Fibroblast of the aortic adventitia (primary cell): ENCODE data around the gene LRRC14B. TPM values are rescaled to one million over a fixed set of nuclear protein-coding genes. Genes with fewer than 3 reads are reported as not detected.

Source experiments
- DNase-seq: peaks from one replicate; pipeline ENCODE4 v3.0.0-alpha.2; 2010; ENCODE audit warnings: low read depth
- H3K4me3 ChIP-seq: 2 replicates; pipeline ENCODE4 v1.5.1; 2011; ENCODE audit warnings: low read depth, mild to moderate bottlenecking, control low read depth, low read length, moderate library complexity
- total RNA-seq: library from RNA; depleted of rRNA; stranded (reverse); fragments of >200 nt; gene quantifications from 2 replicates; pipeline ENCODE4 v1.2.3, GENCODE V29; 2012; ENCODE audit warnings: low replicate concordance
- TF ChIP-seq, protein P1 (sequence below): IDR thresholded peaks from 2 replicates; pipeline ENCODE4 v1.5.1; 2011; ENCODE audit warnings: mild to moderate bottlenecking, low read length, control low read depth, inconsistent platforms; ENCODE audit not compliant: insufficient read depth

The LRRC14B gene
- total RNA-seq, 1 donor, result not detected

DNA sequence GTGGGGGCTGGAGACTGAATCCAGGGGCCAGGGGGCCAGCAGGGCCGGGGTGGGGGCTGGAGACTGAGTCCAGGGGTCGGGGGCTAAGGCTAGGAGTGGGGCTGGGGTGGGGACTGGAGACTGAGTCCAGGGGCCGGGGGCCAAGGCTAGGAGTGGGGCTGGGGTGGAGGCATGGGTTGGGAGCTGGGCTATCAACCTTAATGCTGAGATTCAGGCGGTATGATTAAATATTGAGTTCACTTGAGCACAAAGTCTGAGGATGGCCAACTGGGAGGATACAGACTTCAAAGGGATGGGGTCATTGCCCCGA, 17.0 kb upstream of the LRRC14B start:
- TF ChIP-seq, protein P1, sequence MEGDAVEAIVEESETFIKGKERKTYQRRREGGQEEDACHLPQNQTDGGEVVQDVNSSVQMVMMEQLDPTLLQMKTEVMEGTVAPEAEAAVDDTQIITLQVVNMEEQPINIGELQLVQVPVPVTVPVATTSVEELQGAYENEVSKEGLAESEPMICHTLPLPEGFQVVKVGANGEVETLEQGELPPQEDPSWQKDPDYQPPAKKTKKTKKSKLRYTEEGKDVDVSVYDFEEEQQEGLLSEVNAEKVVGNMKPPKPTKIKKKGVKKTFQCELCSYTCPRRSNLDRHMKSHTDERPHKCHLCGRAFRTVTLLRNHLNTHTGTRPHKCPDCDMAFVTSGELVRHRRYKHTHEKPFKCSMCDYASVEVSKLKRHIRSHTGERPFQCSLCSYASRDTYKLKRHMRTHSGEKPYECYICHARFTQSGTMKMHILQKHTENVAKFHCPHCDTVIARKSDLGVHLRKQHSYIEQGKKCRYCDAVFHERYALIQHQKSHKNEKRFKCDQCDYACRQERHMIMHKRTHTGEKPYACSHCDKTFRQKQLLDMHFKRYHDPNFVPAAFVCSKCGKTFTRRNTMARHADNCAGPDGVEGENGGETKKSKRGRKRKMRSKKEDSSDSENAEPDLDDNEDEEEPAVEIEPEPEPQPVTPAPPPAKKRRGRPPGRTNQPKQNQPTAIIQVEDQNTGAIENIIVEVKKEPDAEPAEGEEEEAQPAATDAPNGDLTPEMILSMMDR, result no peak
- H3K4me3 ChIP-seq, result no peak overlapping the region
- DNase-seq, result no peak

DNA sequence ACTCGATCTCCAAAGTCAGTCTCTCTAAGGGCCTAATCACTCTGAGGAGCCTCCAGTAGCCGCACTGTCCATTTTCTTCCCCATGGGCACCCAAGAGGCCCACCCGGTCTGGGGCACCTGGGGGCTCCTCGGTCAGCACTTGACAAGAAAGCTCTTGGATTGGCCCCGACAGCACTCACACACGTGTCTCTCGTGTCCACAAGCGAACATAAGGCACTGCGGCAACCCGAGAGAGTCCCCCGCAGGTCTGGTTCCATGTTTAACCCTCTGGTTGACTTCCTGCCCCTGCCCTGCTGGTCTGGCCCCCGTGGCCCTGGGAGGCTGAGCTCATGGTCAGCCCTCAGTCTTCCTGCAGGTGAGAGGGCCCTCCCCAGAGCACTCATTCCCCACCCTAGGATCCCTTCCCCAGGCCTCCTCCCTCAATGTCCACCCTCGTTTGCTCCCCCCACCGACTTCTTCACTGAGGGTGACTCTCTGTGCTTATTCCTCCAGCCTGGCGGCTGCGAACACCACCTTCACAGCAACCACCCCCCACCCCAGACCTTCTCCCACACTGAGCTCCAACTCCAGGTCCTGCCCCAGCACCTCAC, 16.3 kb upstream of the LRRC14B start:
- H3K4me3 ChIP-seq, result no peak overlapping the region
- TF ChIP-seq, protein P1, result no peak
- no peak for DNase-seq

DNA sequence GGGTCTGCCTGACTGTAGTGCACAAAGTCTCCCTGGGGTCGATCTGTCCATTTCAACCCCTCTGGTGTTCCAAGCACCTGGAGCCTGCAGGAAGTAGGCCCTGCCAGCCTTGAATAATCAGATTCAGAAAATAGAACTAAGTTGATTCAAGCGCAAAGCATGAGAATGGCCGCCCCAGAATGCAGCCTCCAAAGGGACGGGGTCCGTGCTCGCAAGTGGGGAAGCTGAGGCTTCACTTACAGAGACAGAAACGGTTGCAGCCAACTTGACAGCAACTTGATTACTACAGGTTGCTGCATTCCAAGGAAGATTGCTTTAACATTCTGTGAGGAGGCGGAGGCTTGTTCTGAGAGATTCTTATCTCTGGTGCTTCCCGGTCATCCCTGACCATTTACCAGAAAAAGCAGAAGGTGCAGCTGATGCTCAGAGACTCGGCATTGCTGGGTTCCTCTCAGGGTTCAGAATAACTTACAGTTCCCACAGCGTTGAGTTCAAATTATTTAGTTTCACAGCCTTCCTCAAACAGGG, 14.9 kb upstream of the LRRC14B start:
- DNase-seq, result no peak
- TF ChIP-seq, protein P1, result no peak
- H3K4me3 ChIP-seq, result no peak overlapping the region

DNA sequence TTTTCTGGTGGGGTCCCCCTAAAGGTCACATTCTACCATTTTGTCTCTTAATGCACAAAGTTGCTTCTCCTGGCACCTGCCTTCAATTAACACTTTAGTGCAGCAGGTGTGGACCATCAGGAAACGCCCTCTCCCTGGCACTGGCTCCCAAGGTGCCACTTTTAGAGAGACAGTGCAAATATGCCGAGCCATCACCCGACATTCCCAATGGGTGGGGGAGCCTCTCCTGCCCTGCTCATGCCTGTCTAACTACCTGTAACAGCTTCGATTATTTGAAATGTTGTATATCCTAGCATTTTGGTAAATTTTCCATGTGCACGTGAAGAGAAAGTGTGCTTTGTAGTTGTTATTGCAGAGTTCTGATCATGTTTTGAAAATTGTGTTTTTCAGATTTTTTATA, 13.2 kb upstream of the LRRC14B start:
- no peak overlapping the region for H3K4me3 ChIP-seq
- TF ChIP-seq, protein P1, result no peak
- no peak for DNase-seq

DNA sequence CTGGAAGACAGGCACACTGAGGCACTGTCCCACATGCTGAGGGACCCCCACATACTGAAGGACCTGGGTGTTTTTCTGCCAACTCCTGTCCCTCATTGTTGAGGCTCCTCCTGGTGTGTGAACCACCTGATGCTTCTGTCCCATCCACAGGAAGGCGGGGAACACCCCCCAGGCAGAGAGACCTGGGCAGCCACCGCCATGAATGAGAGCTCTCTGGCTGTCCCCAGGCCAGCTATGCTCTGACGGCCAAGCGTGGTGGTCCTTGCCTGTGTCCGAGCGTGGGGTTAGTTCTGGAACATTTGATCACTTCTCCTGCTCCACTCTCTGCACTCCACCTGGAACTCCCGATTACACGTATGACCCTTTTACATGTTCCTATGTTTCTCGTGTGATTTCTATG, 11.9 kb upstream of the LRRC14B start:
- no peak for DNase-seq
- TF ChIP-seq, protein P1, result no peak
- no peak overlapping the region for H3K4me3 ChIP-seq

DNA sequence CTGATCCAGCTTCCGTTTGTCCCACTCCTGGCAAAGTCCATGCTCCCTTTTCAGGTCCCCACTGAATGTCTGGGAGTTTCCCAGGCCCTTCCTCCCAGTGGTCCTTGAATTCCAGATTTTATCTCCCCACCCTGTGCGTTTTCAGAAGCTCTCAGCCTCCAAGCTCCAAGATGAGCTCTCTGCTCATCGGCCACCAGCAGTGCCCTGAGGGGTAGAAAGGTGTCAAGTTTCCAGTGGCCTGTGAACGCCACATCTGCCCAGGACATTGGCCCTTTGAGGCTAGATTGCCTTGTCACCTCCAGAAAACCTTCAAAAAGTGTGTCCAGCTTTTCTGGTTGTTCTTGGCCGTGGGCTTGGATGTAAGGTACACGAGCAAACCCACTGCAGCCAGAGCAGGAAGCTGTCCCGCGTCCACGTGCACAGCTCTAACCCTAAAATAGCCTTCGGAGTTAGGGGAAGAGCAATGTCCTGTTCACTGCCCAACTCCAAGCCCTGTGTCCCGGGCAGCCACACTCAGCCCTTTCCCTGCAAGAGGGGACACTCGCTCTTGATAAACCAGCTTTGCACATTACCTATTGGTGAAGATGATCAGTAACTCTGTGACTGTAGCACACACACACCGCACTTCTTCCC, 10.9 kb upstream of the LRRC14B start:
- no peak overlapping the region for H3K4me3 ChIP-seq
- TF ChIP-seq, protein P1, result no peak
- no peak for DNase-seq
